Nephron progenitor cell (in vitro differentiated cells): ENCODE measurements around the gene RUNX2.

ENCODE experiments used
- DNase-seq: peaks from one replicate; pipeline ENCODE4 v3.0.0; 2021
- H3K27ac Mint-ChIP-seq: 2 replicates; pipeline ENCODE4 v1.8.0; 2021; ENCODE audit warnings: mild to moderate bottlenecking, moderate library complexity, mixed read lengths
- H3K27me3 Mint-ChIP-seq: 2 replicates; pipeline ENCODE4 v1.8.0; 2021; ENCODE audit warnings: mild to moderate bottlenecking, low read depth, mixed read lengths; ENCODE audit not compliant: poor library complexity
- H3K36me3 Mint-ChIP-seq: 2 replicates; pipeline ENCODE4 v1.8.0; 2021; ENCODE audit warnings: low read depth, mixed read lengths
- H3K4me1 Mint-ChIP-seq: 2 replicates; pipeline ENCODE4 v1.8.0; 2021; ENCODE audit warnings: mixed read lengths
- H3K4me3 Mint-ChIP-seq: 2 replicates; pipeline ENCODE4 v1.8.0; 2021; ENCODE audit warnings: mild to moderate bottlenecking, moderate library complexity, mixed read lengths
- H3K9me3 Mint-ChIP-seq: 2 replicates; pipeline ENCODE4 v1.8.0; 2021; ENCODE audit warnings: mild to moderate bottlenecking, moderate library complexity, mixed read lengths
- TF ChIP-seq, protein P1 (sequence below): fragments of 200-600 bp; sonication (generic); IDR thresholded peaks from 2 replicates; pipeline ENCODE4 v1.5.0; 2021; ENCODE audit warnings: antibody characterized with exemption

RUNX2 gene

DNA sequence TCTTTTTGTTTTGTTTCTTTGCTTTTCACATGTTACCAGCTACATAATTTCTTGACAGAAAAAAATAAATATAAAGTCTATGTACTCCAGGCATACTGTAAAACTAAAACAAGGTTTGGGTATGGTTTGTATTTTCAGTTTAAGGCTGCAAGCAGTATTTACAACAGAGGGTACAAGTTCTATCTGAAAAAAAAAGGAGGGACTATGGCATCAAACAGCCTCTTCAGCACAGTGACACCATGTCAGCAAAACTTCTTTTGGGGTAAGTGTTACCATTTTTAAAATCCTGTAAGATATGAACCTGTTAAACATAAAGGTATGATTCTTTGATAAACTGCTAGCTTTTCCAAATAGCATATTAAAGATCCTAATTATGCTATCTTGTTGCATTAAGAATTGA, 393 bp downstream of the RUNX2 start:
- Mint-ChIP-seq H3K27ac (no peak overlapping the region), H3K4me1 (peaks cover 15% of the 10 kb centered on the region), H3K9me3 (no peaks in the 10 kb centered on the region), H3K4me3 (peak overlapping the region; percentile 20), H3K27me3 (no peaks in the 10 kb centered on the region), H3K36me3 (no peaks in the 10 kb centered on the region)
- TF ChIP-seq, protein P1, sequence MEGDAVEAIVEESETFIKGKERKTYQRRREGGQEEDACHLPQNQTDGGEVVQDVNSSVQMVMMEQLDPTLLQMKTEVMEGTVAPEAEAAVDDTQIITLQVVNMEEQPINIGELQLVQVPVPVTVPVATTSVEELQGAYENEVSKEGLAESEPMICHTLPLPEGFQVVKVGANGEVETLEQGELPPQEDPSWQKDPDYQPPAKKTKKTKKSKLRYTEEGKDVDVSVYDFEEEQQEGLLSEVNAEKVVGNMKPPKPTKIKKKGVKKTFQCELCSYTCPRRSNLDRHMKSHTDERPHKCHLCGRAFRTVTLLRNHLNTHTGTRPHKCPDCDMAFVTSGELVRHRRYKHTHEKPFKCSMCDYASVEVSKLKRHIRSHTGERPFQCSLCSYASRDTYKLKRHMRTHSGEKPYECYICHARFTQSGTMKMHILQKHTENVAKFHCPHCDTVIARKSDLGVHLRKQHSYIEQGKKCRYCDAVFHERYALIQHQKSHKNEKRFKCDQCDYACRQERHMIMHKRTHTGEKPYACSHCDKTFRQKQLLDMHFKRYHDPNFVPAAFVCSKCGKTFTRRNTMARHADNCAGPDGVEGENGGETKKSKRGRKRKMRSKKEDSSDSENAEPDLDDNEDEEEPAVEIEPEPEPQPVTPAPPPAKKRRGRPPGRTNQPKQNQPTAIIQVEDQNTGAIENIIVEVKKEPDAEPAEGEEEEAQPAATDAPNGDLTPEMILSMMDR: no peak
- DNase-seq: no peak

- no peak overlapping the region for H3K4me3 Mint-ChIP-seq
- H3K36me3 Mint-ChIP-seq: no peaks in the 10 kb centered on the region
- no peak for DNase-seq
Observed at GRCh38 chr6:45344900-45345299, 16.8 kb downstream of the RUNX2 start.

DNA sequence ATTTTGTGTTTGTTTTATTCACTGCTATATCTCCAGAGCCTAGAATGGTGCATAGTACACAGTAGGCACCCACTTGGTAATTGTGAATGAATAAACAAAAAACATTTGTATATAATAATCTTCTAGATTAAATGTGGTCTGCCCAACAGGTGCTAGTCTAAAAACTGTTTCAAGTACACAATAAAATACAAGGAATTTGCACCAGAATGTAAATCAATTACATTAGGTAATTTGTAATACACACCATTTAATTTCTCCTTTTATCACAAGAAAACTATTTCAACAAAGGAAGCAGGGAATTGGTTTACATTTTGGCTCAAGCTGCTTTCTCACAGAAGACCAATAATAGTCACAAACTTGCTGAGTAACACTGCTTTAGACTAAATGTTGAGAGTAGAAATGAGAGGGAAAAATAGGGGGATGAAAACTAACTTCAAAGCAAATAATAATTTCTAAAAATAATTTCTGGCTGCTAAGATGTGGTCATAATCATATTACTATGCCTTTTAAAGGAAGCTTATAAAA, 22.1 kb downstream of the RUNX2 start:
- no peaks in the 10 kb centered on the region for H3K9me3 Mint-ChIP-seq
- no peak overlapping the region for H3K27ac Mint-ChIP-seq
- H3K27me3 Mint-ChIP-seq: no peaks in the 10 kb centered on the region
- H3K36me3 Mint-ChIP-seq: no peaks in the 10 kb centered on the region
- peaks cover 14% of the 10 kb centered on the region for H3K4me1 Mint-ChIP-seq
- TF ChIP-seq, protein P1: no peak
- no peak overlapping the region for H3K4me3 Mint-ChIP-seq
- DNase-seq: no peak

More at GRCh38 chr6:45344900-45345299, 16.8 kb downstream of the RUNX2 start:
- H3K4me1 Mint-ChIP-seq: no peaks in the 10 kb centered on the region
- no peaks in the 10 kb centered on the region for H3K9me3 Mint-ChIP-seq
- no peak overlapping the region for H3K27ac Mint-ChIP-seq
- no peaks in the 10 kb centered on the region for H3K27me3 Mint-ChIP-seq
- TF ChIP-seq, protein P1: no peak

GRCh38 chr6:45351076-45351475, 22.9 kb downstream of the RUNX2 start:
- Mint-ChIP-seq H3K4me1 (peaks cover 14% of the 10 kb centered on the region), H3K27me3 (no peaks in the 10 kb centered on the region), H3K4me3 (no peak overlapping the region), H3K9me3 (no peaks in the 10 kb centered on the region), H3K36me3 (no peaks in the 10 kb centered on the region), H3K27ac (no peak overlapping the region)
- TF ChIP-seq, protein P1: no peak
- DNase-seq: no peak

DNA sequence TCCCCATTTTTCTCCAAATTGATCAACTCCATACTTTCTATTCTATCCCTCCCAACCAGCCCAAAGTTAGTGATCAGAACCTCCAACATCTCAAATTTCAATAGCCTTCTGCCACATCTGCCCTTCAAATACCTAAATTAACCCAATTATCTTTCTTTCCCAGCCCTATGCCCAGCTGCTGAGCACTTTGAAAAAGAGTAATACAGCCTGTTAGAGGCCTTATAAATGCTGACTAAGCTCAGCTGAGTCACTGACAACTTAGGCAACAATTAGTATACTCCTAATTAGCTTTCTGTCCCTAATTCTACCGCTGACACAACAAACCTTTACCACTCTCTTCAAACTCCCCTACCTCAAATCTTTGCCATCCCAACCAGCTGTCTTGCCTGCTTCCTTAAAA, 23.5 kb downstream of the RUNX2 start:
- Mint-ChIP-seq H3K9me3 (no peaks in the 10 kb centered on the region), H3K4me1 (peaks cover 14% of the 10 kb centered on the region), H3K36me3 (no peaks in the 10 kb centered on the region), H3K27ac (no peak overlapping the region), H3K27me3 (no peaks in the 10 kb centered on the region), H3K4me3 (no peak overlapping the region)
- DNase-seq: no peak
- TF ChIP-seq, protein P1: no peak

DNA sequence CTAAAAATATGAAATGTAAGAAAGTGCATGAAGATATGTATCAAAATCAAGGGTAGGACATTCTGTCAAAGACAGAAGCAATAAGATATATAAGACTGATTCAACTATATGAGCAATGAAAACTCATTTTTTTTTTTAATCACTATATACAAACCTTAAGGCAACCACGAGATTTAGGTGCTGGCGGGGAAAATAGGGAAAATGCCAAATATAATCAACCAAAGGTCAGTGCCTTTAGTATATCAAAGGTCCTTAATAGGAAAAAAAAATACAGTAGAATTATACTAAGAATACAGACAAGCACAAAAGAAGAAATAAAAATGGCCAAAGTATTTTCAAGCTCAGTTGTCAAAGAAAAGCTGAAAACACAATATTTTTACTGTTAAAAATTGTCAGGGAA, 25.5 kb downstream of the RUNX2 start:
- TF ChIP-seq, protein P1: no peak
- Mint-ChIP-seq H3K27ac (no peak overlapping the region), H3K9me3 (no peaks in the 10 kb centered on the region), H3K36me3 (no peaks in the 10 kb centered on the region), H3K4me3 (no peak overlapping the region), H3K27me3 (no peaks in the 10 kb centered on the region), H3K4me1 (peaks cover 14% of the 10 kb centered on the region)
- no peak for DNase-seq
